GM19455 (cell line): ENCODE data around the gene ATXN2L.
"Not testable (repeated sequence)": the region's sequence is repeated elsewhere in the genome, so short reads cannot be mapped to it uniquely, and the experiment has no call there.

ENCODE experiments used
- ATAC-seq: cut with Tn5 transposase; IDR thresholded peaks from one replicate; pipeline ENCODE4 v1.9.1; 2021; ENCODE audit not compliant: unreplicated experiment

Gene ATXN2L

DNA sequence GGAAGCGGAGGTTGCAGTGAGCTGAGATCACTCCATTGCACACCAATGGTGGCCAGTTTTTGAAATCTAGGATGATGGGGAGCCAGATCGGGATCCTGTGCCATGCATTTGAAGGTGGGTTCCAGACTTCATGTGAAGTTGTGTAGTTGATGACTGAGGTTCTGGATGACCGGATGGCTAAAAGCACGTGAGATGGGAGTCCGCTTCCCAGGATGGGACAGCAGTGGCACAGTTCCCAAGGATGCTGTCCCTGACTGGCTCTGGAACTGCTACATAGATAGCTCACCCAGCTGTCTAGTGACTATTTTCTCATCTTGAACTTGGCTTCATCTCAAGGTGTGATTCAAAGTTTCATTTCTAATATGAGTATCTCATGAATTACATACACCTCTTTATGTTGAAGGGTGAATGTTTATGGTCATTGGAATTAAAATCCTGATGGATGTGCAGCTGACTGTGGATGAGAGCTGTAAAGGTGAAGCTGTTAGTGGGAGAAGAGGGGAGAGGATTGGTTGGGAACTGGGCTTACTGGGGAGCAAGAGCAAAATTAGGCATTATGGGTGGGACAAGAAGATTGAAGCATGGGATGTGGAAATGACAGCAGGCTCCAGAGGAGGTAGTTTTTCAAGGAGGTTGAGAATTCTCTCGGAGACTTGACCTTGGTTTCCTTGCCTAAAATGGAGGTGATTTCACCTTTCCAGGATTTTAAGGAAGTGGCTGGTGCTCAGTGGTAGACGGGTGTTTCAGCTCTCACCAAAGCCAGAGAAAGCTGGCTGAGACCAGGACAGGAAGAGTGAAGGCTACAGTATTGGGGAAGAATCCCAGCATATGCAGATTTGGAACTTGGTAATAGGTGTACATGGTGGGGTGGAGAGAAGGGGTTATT, 15.1 kb downstream of the ATXN2L start:
- no peak for ATAC-seq

DNA sequence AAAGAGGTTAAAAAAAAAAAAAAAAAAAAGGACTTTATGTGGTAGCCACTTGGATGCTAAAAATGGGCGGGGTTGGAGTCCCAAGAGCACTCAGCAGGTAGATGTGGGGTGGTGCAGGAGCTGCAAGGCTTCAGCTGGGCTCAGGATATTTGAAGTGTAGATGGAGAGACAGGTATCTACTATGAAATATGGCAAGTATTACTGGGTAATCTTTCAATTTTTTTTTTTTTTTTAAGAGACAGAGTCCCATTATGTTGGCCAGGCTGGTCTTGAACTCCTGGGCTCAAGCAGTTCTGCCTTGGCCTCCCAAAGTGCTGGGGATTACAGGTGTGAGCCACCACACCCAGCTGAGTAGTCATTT, 15.7 kb downstream of the ATXN2L start:
- ATAC-seq: no peak

GRCh38 chr16:28839004-28839639, 16.3 kb downstream of the ATXN2L start:
- ATAC-seq: no peak

GRCh38 chr16:28839899-28840298, 17.1 kb downstream of the ATXN2L start:
- ATAC-seq: no peak

DNA sequence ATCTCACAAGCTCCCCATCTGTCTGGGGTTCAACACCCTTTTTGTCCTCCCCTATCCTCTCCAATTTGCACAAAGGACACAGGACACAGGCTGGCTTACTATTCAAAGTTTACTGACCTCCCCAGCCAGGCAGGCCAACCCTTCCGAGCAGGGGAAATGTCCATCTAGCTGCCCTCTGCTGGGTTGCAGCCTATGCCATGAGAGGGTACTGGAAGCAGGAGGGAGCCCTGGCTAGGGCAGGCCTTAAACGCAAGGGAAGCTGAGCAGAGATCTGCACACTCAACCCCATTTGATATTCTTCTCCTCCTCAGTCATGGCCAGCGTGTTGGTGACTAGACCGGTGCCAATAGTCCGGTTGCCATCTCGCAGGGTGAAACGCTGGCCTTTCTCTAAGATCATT, 19.9 kb downstream of the ATXN2L start:
- no peak for ATAC-seq

GRCh38 chr16:28843766-28844165, 21.0 kb downstream of the ATXN2L start:
- ATAC-seq: no peak

DNA sequence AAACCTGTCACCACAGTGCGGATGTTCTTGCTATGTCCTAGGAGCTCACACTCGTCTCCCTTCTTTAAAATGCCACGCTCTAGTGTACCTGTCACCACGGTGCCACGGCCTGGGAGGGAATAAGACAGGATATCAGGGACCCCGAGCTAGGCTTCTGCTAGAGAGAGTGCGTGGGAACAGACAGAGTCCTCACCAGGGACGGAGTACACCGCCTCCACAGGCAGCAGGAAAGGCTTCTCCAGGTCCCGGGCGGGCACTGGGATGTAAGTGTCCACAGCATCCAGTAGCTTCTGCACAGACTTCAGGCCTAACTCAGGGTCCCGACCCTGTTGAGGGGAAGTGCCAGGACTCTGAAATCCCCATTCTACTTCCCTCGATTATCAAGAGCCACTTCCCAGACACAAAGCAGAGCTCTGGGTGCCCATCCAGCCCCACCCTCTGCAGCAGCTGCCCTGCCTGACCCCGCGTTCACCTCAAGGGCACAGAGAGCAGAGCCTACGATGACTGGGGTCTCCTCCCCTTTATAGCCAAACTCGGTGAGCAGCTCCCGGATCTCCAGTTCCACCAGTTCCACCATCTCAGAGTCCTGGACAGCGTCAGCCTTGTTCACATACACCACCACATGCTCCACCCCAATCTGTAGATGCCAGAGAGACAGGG, 21.6 kb downstream of the ATXN2L start:
- no peak for ATAC-seq

DNA sequence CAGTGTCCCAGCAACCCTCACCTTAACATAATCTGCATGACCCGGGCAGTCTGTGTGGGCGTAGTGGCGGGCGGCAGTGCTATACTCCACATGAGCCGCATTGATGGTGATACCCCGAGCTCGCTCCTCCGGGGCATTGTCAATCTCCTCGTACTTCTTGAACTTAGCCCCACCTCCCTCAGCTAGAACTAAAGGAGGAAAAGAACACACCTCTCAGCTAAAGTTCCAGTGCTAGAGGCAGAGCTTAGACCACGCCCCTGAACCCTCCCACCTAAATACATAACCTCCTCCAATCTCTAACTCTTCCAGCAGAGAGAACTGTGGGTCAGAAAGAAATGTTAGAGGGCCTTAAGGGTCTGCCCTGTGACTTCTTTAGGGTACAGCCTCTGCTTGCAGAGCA, 22.5 kb downstream of the ATXN2L start:
- no peak for ATAC-seq

GRCh38 chr16:28845761-28846079, 22.9 kb downstream of the ATXN2L start:
- peak; percentile 2 for ATAC-seq

GRCh38 chr16:28846080-28846932, 23.5 kb downstream of the ATXN2L start, which contains the start of gene TUFM:
TUFM (minus strand) TSS chr16:28846348; CDS start chr16:28846269, 79 bp downstream.
- peak; percentile 84 for ATAC-seq

DNA sequence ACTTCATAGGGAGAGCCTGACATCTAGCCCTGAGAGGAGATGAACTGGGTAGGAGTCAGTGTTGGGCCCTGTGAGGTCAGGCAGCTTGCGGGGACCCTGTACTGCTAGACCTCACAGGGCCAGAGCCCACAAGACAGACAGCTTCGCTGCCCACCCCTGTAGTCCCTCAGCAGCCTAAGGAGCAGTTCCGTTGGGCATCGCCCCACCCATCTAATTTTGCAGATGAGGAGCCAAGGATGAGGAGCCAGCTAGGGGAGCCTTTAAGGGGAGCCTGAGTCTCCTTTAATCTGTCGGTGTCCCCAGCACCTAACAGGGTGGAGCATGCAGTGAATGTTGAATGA, 24.1 kb downstream of the ATXN2L start:
- ATAC-seq: peak; percentile 8

GRCh38 chr16:28858421-28858820, 35.6 kb downstream of the ATXN2L start:
- ATAC-seq: no peak

GRCh38 chr16:28859326-28859725, 36.5 kb downstream of the ATXN2L start:
- ATAC-seq: no peak

DNA sequence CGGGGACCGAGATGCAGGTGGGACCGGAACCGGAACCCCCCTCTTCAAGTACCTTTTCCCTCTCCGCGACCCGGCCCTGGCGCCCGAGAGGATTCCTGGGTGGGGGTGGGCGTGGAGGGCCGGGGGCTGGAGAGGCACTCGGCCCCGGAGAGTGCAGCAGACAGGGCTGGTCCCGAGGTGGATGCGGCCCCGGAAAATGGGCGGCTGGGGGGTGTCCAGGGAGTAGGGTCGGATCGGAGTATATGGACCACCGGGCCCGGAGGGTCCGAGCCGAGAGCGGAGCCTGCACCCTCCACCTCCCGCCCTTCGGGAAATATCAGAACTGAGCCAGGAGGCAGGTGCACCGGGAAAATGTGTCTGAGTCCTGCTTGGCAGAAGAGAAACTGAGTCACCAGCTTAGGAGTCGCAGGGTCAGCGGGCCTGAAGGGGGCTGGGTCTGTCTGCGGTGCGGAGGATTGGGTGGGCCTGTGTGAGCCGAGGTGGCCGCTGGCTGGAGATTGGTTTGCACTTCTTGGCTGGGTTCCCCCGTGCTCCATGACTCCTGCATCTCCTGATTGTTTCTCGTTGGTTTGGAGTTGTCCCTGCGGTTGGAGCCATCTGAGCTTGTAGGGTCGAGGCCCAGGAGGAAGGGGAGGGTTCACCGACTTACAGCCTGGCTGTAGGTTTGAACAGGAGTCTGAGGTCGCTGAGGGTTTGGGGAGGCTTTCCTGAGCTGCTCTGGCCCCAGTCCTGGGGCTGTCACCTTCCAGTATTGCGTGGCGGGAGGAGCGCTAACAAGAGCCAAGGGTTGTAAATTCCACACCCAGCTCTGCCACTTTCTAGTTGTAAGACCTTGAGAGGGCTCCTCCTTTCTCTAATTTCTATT, 41.4 kb downstream of the ATXN2L start:
- ATAC-seq: no peak

DNA sequence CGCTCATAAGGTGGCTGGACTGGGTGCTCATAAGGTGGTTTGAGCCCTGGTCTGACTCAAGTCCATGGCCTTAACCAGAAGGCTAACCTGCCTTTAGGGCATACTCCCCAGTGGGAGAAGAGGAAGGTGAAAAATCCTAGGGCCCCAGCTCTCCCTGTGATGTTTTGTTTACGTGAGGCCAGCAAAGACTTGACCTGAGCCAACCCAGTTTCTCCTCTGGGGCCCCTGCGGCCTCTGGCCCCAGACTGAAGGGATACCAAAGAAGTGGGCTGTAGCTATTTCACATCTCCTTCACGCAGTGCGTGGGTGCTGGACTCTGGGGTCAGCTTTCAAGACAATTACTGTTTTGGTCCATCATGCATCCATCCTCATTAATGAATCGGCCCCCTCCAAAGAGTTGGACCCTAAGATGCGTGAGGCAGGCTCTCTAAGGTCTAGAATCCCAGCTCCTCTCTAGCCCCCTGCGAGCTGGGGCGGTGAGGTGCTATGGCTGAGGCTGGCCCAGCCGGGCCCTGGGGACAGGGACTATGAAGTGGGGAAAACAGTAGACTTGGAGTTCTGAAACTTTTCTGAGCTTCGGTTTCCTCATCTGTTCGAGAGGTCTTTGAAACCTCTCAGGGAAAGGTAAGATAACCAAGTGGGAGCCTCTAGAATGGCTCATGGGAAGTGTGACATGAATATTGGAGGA, 42.3 kb downstream of the ATXN2L start:
- ATAC-seq: no peak

GRCh38 chr16:28865722-28866453, 43.1 kb downstream of the ATXN2L start:
- ATAC-seq: no peak

- ATAC-seq: no peak
These were observed 43.6 kb downstream of the ATXN2L start for GRCh38 chr16:28866454-28866804.

- no peak for ATAC-seq
These were observed 44.4 kb downstream of the ATXN2L start for GRCh38 chr16:28867241-28867640.

DNA sequence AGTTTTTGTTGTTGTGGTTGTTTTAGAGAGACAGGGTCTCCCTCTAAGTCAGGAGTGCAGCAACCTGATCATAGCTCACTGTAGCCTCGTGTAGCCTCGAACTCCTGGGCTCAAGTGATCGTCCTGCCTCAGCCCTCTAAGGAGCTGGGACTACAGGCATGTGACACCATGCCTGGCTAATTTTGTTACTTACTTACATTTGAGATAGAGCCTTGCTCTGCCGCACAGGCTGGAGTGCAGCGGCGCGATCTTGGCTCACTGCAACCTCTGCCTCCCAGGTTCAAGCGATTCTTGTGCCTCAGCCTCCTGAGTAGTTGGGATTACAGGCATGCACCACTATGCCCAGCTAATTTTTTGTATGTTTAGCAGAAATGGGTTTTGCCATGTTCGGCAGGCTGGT, 44.8 kb downstream of the ATXN2L start:
- ATAC-seq: not testable (repeated sequence)
